ENCODE measurements around the gene FAM117A.
A peak's percentile ranks its signal among the peaks of the same experiment; 100 is the strongest.
"Not testable (repeated sequence)": the region's sequence is repeated elsewhere in the genome, so short reads cannot be mapped to it uniquely, and the experiment has no call there.

Gene FAM117A

GRCh38 chr17:49741009-49741691, 22.8 kb downstream of the FAM117A start:
- no peak for DNase-seq

GRCh38 chr17:49739641-49740271, 24.2 kb downstream of the FAM117A start:
- DNase-seq = peak in 6 of 56 donors; percentile 7 to 18 (median 16)

GRCh38 chr17:49738456-49739163, 25.3 kb downstream of the FAM117A start:
- no peak for DNase-seq

- no peak for DNase-seq
Observed at GRCh38 chr17:49734515-49735490, 29.1 kb downstream of the FAM117A start.

- no peak for DNase-seq
Observed at GRCh38 chr17:49731435-49731831, 32.5 kb downstream of the FAM117A start.

GRCh38 chr17:49730785-49731434, 33.0 kb downstream of the FAM117A start:
- no peak for DNase-seq

- peak in 41 of 56 donors; percentile 4 to 77 (median 41) for DNase-seq
Observed at GRCh38 chr17:49730078-49730784, 33.7 kb downstream of the FAM117A start.

GRCh38 chr17:49729069-49729468, 34.9 kb downstream of the FAM117A start:
- DNase-seq = no peak

- no peak for DNase-seq
Observed at GRCh38 chr17:49728425-49728824, 35.5 kb downstream of the FAM117A start.

GRCh38 chr17:49727380-49727779, 36.6 kb downstream of the FAM117A start:
- no peak for DNase-seq

GRCh38 chr17:49725452-49726130, 38.3 kb downstream of the FAM117A start:
- no peak for DNase-seq

GRCh38 chr17:49724552-49724951, 39.4 kb downstream of the FAM117A start:
- not testable (repeated sequence) for DNase-seq

GRCh38 chr17:49723423-49723822, 40.5 kb downstream of the FAM117A start:
- DNase-seq = peak in 3 of 56 donors; percentile 5 to 31 (median 10)

GRCh38 chr17:49722066-49722465, 41.9 kb downstream of the FAM117A start:
- DNase-seq = no peak

- DNase-seq = peak in 1 of 56 donors; percentile 30
Observed at GRCh38 chr17:49717371-49717861, 46.5 kb downstream of the FAM117A start.

- DNase-seq = no peak
Observed at GRCh38 chr17:49716668-49717364, 47.1 kb downstream of the FAM117A start.

- DNase-seq = peak in 5 of 56 donors; percentile 6 to 69 (median 24)
Observed at GRCh38 chr17:49715717-49716279, 48.1 kb downstream of the FAM117A start.

GRCh38 chr17:49715216-49715615, 48.7 kb downstream of the FAM117A start:
- DNase-seq = no peak

Measured in amygdala (tissue), 56 donors.